Activated T-cell treated with anti-CD3 and anti-CD28 coated beads for 48 hours (primary cell): ENCODE data around the gene KLHL33.
"Not testable (repeated sequence)": the region's sequence is repeated elsewhere in the genome, so short reads cannot be mapped to it uniquely, and the experiment has no call there.

Source experiments
- DNase-seq: peaks from one replicate; pipeline ENCODE4 v3.0.0-alpha.2; 2020; ENCODE audit warnings: low read depth

Gene KLHL33

GRCh38 chr14:20435582-20436362, at the start of gene KLHL33:
KLHL33 (minus strand) TSS chr14:20436166; CDS start chr14:20435811, 355 bp downstream.
- no peak for DNase-seq

GRCh38 chr14:20482382-20482781, 46.4 kb upstream of the KLHL33 start:
- DNase-seq: no peak

DNA sequence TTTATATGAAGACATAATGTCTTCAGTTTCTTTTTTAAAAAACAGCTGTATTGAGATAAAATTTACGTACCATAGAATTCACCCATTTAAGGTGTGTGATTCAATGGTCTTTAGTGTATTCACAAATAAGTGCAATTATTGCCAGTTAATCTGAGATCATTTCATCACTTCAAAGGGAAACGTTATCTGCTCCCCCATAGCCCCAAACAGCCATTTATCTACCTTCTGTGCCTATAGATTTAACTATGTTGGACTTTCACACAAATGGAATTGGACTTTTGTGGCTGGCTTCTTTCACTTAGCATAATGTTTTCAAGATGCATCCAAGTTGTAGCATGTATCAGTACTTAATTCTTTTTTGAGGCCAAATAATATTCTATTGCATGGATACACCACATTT, 42.9 kb upstream of the KLHL33 start:
- no peak for DNase-seq

- no peak for DNase-seq
These were observed 41.4 kb upstream of the KLHL33 start for GRCh38 chr14:20477211-20477876.

DNA sequence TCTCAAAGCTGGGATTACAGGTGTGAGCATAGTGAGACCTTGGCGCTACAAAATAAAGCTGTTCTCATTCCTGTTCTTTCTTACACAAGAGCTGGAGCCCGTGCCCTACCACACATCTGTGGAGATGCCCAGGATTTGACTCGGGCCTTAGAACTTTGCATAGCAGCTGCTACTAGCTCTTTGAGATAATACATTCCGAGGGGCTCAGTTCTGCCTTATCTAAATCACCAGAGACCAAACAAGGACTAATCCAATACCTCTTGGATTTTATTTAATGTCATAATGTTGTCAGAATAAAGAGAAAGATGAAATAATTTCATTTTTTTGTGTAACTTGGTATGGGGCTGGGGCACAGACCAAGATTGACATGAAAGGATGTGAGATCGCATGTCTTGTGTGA, 40.8 kb upstream of the KLHL33 start:
- DNase-seq: no peak

GRCh38 chr14:20472536-20473169, 36.7 kb upstream of the KLHL33 start:
- DNase-seq: no peak

DNA sequence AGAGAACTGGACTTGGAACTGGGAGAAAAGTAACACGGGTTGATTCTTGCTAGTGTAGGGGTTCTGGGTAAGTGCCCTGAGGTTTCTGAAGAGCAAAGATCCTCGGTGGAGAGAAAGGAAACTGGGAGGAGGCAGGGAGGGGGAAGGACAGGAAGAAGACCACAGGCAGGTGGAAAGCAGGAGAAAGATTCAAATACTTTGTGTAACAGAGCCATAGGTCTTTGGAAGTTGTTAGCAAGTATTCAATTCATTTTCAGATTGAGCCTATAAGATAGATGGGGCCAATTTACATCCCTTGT, 34.6 kb upstream of the KLHL33 start:
- no peak for DNase-seq

DNA sequence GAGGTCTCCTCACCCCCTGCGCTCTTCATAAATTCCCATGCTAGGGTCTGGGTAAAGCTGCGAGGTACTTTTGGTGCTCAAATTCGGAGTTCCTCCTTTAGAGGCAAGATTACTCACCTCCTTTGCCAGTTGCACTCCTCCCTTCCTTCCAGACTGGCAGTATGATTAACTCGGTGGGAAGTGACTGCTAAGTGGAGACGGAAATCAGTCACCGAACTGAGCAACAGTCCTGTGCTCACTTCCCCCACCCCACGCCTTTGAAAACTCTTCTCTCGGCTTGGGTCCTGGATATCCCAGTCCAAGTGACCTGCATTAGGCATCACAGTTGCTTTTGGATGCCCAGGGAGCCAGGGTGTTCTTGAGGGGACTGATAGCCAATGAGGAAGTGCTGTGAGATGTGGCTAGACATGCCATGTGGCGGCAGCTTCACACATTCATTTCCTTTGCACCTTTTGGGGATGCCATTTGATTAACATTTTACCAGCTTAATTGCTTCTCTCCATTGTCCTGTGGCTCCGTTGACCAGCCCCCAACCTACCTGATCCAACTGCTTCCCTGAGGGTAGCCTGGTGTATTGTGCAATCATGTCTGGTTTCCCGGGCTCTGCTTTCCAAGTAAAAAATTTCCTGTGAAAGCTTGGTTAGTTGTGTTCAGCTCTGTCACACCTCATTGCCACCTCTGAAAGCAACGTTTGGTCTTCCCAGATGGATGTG, 34.1 kb upstream of the KLHL33 start:
- peak; percentile 48 for DNase-seq

DNA sequence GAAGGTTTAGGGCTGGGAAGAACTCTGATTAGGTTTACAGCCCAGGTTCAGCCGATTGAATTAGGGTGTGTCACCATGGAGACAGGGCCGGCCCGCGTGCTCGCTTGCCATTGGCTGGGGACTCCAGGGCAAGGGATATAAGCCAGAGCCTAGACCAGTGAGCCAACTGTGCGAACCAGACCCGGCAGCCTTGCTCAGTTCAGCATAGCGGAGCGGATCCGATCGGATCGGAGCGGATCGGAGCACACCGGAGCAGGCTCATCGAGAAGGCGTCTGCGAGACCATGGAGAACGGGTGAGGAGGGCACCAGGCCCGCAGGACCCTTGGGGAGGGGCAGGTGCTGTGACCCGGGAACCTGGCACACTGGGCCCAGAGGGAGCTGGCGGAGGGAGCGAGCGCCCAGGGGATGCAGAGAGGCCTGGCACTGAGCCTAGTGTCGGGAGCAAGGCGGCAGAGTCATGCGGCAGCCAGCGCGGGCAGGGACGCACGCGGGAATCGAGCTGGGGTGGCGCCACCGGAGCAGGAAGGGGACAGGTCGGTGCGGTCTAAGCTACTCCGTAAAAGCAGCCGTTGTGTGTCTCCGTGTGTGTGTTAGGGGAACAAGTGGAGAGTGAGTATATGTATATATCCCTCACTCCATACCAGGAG, 33.4 kb upstream of the KLHL33 start, which contains the start of gene PNP:
TSS of gene PNP (plus strand) at position 165 of the 648 bp plus-strand sequence. CDS start at position 284, 119 bp downstream.
- peak; percentile 84 for DNase-seq

- DNase-seq: no peak
These were observed 32.8 kb upstream of the KLHL33 start for GRCh38 chr14:20468764-20469241.

GRCh38 chr14:20461225-20462141, 25.5 kb upstream of the KLHL33 start, which contains the start of gene PIP4P1:
PIP4P1 (minus strand) TSS chr14:20461434; CDS start chr14:20461325, 109 bp downstream.
- DNase-seq: peak; percentile 96

GRCh38 chr14:20460458-20461224, 24.7 kb upstream of the KLHL33 start:
- DNase-seq: peak; percentile 21

GRCh38 chr14:20458031-20458789, 22.2 kb upstream of the KLHL33 start:
- DNase-seq: no peak

DNA sequence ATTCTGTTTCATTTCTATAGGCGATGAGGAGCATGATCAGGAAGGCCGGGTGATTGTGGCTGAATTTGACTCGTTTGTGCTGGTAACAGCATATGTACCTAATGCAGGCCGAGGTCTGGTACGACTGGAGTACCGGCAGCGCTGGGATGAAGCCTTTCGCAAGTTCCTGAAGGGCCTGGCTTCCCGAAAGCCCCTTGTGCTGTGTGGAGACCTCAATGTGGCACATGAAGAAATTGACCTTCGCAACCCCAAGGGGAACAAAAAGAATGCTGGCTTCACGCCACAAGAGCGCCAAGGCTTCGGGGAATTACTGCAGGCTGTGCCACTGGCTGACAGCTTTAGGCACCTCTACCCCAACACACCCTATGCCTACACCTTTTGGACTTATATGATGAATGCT, 21.0 kb upstream of the KLHL33 start:
- DNase-seq: no peak

DNA sequence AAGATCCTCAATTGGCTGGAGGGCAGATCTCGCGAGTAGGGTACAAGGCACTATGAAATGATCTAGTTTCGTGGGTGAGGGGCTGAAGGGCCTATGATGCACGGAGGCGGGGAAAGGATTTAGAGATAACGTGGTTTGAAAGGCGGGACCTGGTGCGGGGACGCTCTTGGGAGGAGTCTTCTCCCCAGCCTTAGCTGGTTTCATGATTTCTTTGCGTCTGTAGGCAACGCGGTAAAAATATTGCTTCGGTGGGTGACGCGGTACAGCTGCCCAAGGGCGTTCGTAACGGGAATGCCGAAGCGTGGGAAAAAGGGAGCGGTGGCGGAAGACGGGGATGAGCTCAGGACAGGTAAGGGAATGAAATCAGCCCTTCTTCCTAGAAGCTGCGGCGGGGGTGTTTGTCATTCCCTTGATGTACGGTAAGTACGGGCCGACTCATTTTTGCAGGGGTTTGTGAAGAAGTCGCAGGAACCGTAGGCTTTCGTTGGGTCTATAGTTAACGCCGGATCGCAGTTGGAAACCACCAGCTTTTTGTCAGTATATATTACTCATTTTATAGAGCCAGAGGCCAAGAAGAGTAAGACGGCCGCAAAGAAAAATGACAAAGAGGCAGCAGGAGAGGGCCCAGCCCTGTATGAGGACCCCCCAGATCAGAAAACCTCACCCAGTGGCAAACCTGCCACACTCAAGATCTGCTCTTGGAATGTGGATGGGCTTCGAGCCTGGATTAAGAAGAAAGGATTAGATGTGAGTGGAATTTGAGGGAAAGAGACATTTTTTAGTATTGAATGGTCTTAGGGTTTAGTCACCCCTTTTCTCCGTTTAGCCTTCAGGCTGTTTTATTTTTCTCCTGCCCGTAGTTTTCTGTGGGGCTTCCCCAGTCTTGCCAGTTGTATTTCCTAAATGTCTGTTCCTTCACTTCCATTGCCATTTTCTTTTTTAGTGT, 19.7 kb upstream of the KLHL33 start:
- peak; percentile 16 for DNase-seq

GRCh38 chr14:20454516-20455354, 18.8 kb upstream of the KLHL33 start, which contains the start of the genes APEX1 and OSGEP:
APEX1 (plus strand) TSS chr14:20455226; CDS start chr14:20455646, 420 bp downstream.
OSGEP (minus strand) TSS chr14:20454812; CDS start chr14:20454683, 129 bp downstream.
- peak; percentile 93 for DNase-seq

DNA sequence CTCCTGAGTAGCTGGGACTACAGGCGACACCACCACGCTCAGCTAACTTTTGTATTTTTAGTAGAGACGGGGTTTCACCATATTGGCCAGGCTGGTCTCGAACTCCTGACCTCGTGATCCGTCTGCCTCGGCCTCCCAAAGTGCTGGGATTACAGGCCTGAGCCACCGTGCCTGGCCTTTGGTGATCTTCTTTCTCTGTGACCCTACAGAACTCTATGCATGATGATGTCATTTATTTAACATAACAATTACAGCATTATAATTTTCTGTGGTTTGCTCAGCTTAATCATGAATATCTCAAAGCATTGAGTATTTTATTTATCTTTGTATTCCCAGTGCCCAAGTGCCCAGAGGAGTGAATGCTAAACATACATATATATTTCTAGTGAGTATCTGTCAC, 16.9 kb upstream of the KLHL33 start:
- not testable (repeated sequence) for DNase-seq
